H9 (cell line): ENCODE measurements around the gene FNDC4. TPM values are rescaled to one million over a fixed set of nuclear protein-coding genes. Genes with fewer than 3 reads are reported as not detected.
A peak's percentile ranks its signal among the peaks of the same experiment; 100 is the strongest.

Experiments
- DNase-seq: peaks from one replicate; pipeline ENCODE4 v3.0.0-alpha.2; 2017
- H2AFZ ChIP-seq: one replicate; pipeline ENCODE4 v1.6.1; 2013; ENCODE audit warnings: mild to moderate bottlenecking, low read length, control low read depth, moderate library complexity
- H2AK5ac ChIP-seq: 2 replicates; pipeline ENCODE4 v1.6.1; 2013; ENCODE audit warnings: low read length, control low read depth, mixed read lengths; ENCODE audit not compliant: insufficient read length
- H2BK120ac ChIP-seq: one replicate; pipeline ENCODE4 v1.6.1; 2013; ENCODE audit warnings: low read depth, mild to moderate bottlenecking, low read length, control low read depth, inconsistent platforms; ENCODE audit not compliant: poor library complexity, severe bottlenecking
- H2BK12ac ChIP-seq: 2 replicates; pipeline ENCODE4 v1.6.1; 2013; ENCODE audit warnings: low read length, control low read depth, mixed read lengths, low read depth; ENCODE audit not compliant: insufficient read length
- H2BK15ac ChIP-seq: 2 replicates; pipeline ENCODE4 v1.6.1; 2013; ENCODE audit warnings: low read depth, low read length, control low read depth
- H2BK20ac ChIP-seq: one replicate; pipeline ENCODE4 v1.6.1; 2013; ENCODE audit warnings: low read depth, mild to moderate bottlenecking, low read length, control low read depth, inconsistent platforms; ENCODE audit not compliant: poor library complexity, severe bottlenecking
- H2BK5ac ChIP-seq: 2 replicates; pipeline ENCODE4 v1.6.1; 2013; ENCODE audit warnings: low read length, control low read depth, mixed read lengths; ENCODE audit not compliant: insufficient read length
- H3K14ac ChIP-seq: 2 replicates; pipeline ENCODE4 v1.6.1; 2013; ENCODE audit warnings: low read length, control low read depth; ENCODE audit not compliant: insufficient read depth
- H3K18ac ChIP-seq: 2 replicates; pipeline ENCODE4 v1.6.1; 2013; ENCODE audit warnings: low read depth, mild to moderate bottlenecking, mixed read lengths, low read length, control low read depth; ENCODE audit not compliant: insufficient read length
- H3K23ac ChIP-seq: 2 replicates; pipeline ENCODE4 v1.6.1; 2013; ENCODE audit warnings: low read length, control low read depth, mixed read lengths, low read depth; ENCODE audit not compliant: insufficient read length
- H3K23me2 ChIP-seq: 2 replicates; pipeline ENCODE4 v1.6.1; 2013; ENCODE audit warnings: low read depth, mild to moderate bottlenecking, mixed read lengths, low read length, control low read depth; ENCODE audit not compliant: insufficient read length, poor library complexity, severe bottlenecking
- H3K27ac ChIP-seq: 2 replicates; pipeline ENCODE4 v1.5.1; 2013; ENCODE audit warnings: low read length, control low read depth, mixed read lengths, low read depth; ENCODE audit not compliant: insufficient read length
- H3K27me3 ChIP-seq: 2 replicates; pipeline ENCODE4 v1.6.1; 2013; ENCODE audit warnings: low read length, control low read depth, inconsistent platforms; ENCODE audit not compliant: insufficient read depth
- H3K4ac ChIP-seq: 2 replicates; pipeline ENCODE4 v1.6.1; 2013; ENCODE audit warnings: low read depth, mild to moderate bottlenecking, control low read depth, inconsistent platforms, low read length, moderate library complexity
- H3K4me1 ChIP-seq: 2 replicates; pipeline ENCODE4 v1.6.1; 2013; ENCODE audit warnings: low read length, control low read depth, inconsistent platforms; ENCODE audit not compliant: insufficient read depth
- H3K4me2 ChIP-seq: 2 replicates; pipeline ENCODE4 v1.6.1; 2013; ENCODE audit warnings: low read length, control low read depth, mixed read lengths; ENCODE audit not compliant: insufficient read length, insufficient read depth
- H3K56ac ChIP-seq: 2 replicates; pipeline ENCODE4 v1.6.1; 2013; ENCODE audit warnings: low read depth, mild to moderate bottlenecking, mixed read lengths, low read length, control low read depth; ENCODE audit not compliant: insufficient read length
- H3K79me1 ChIP-seq: 2 replicates; pipeline ENCODE4 v1.6.1; 2013; ENCODE audit warnings: low read depth, mild to moderate bottlenecking, moderate library complexity, low read length, control low read depth, inconsistent platforms; ENCODE audit not compliant: insufficient read depth, poor library complexity, severe bottlenecking
- H3K79me2 ChIP-seq: 2 replicates; pipeline ENCODE4 v1.6.1; 2013; ENCODE audit warnings: low read length, control low read depth, inconsistent platforms; ENCODE audit not compliant: insufficient read depth
- H3K9ac ChIP-seq: 2 replicates; pipeline ENCODE4 v1.6.1; 2013; ENCODE audit warnings: low read length, control low read depth, mixed read lengths; ENCODE audit not compliant: insufficient read length; ENCODE audit errors: extremely low read depth
- H3K9me3 ChIP-seq: one replicate; pipeline ENCODE4 v1.6.1; 2013; ENCODE audit warnings: low read depth, low read length, inconsistent platforms; ENCODE audit not compliant: control insufficient read depth
- H3T11ph ChIP-seq: one replicate; pipeline ENCODE4 v1.6.1; 2013; ENCODE audit warnings: mild to moderate bottlenecking, low read length, control low read depth, inconsistent platforms
- H4K20me1 ChIP-seq: one replicate; pipeline ENCODE4 v1.6.1; 2013; ENCODE audit not compliant: control insufficient read depth, insufficient read length, insufficient read depth
- H4K5ac ChIP-seq: 2 replicates; pipeline ENCODE4 v1.6.1; 2013; ENCODE audit warnings: low read depth, mild to moderate bottlenecking, mixed read lengths, low read length, control low read depth; ENCODE audit not compliant: insufficient read length
- H4K8ac ChIP-seq: replicated peaks from 2 replicates; pipeline ENCODE4 v1.6.1; 2013; ENCODE audit warnings: low read length, control low read depth, mixed read lengths, low read depth; ENCODE audit not compliant: insufficient read length
- H4K91ac ChIP-seq: 2 replicates; pipeline ENCODE4 v1.6.1; 2013; ENCODE audit warnings: low read depth, mild to moderate bottlenecking, moderate library complexity, mixed read lengths, low read length, control low read depth; ENCODE audit not compliant: insufficient read length
- H3K27ac Mint-ChIP-seq, 3 experiments: 2 replicates in 2 of 3; 3 replicates in 1 of 3; pipeline ENCODE4 v1.8.0; 2020 to 2021; ENCODE audit warnings: mixed read lengths in 3 of 3, mild to moderate bottlenecking in 1 of 3, moderate library complexity in 1 of 3
- H3K27me3 Mint-ChIP-seq: 2 replicates; pipeline ENCODE4 v1.8.0; 2021; ENCODE audit warnings: low read depth, mild to moderate bottlenecking, moderate library complexity, mixed read lengths
- H3K36me3 Mint-ChIP-seq, 3 experiments: 2 replicates in 2 of 3; 3 replicates in 1 of 3; pipeline ENCODE4 v1.8.0; 2020 to 2021; ENCODE audit warnings: low read depth in 3 of 3, mixed read lengths in 3 of 3; ENCODE audit not compliant: insufficient read depth in 1 of 3
- H3K4me1 Mint-ChIP-seq, 2 experiments: 2 replicates each; pipeline ENCODE4 v1.8.0; 2020; ENCODE audit warnings: mixed read lengths in 2 of 2
- H3K4me3 Mint-ChIP-seq, 2 experiments: 2 replicates in 1 of 2; 3 replicates in 1 of 2; pipeline ENCODE4 v1.8.0; 2020 to 2021; ENCODE audit warnings: mild to moderate bottlenecking in 2 of 2, mixed read lengths in 2 of 2, moderate library complexity in 1 of 2
- H3K9me3 Mint-ChIP-seq, 2 experiments: 2 replicates in 1 of 2; 3 replicates in 1 of 2; pipeline ENCODE4 v1.8.0; 2020; ENCODE audit warnings: mild to moderate bottlenecking in 2 of 2, mixed read lengths in 2 of 2, moderate library complexity in 1 of 2
- CTCF ChIP-seq: fragments of 200-600 bp; sonication (generic); conservative IDR thresholded peaks from 3 replicates; pipeline ENCODE4 v1.8.0; 2021; ENCODE audit warnings: antibody characterized with exemption, mild to moderate bottlenecking
- whole genome bisulfite sequencing: extraction: QIAGEN DNeasy Blood & Tissue Kit; methylation state at CpG from one replicate; pipeline ENCODE4 v1.1.7; 2013; ENCODE audit warnings: missing lambda C conversion rate, low lambda C conversion rate, mixed read lengths; ENCODE audit not compliant: insufficient read length; ENCODE audit errors: extremely low coverage; 5-methylcytosine and 5-hydroxymethylcytosine counted together
- long read RNA-seq: library from polyadenylated mRNA; unstranded; transcript quantifications from one replicate; pipeline ENCODE4 v2.0.0, GENCODE V29; 2020
- total RNA-seq: library from RNA; stranded (reverse); gene quantifications from 2 replicates; pipeline ENCODE4 v1.2.1, GENCODE V29; 2021

Gene FNDC4
- 21.1 and 21.5 TPM in 2 replicates for total RNA-seq
- long read RNA-seq, partial matches to known transcripts, result 3 of 5 reads
- long read RNA-seq, other reads (novel, unspliced or antisense), result 0 of 5 reads

- H3K4me3 Mint-ChIP-seq, result peak within 1 kb of the TSS; percentile 88 to 94
- H3K27me3 ChIP-seq, result no peaks in the 10 kb centered on the region; the same call in 1 of the 2 replicates
These were observed at the start of gene FNDC4 for GRCh38 chr2:27494944-27495554. Gene FNDC4 (minus strand): TSS chr2:27495200. CDS start chr2:27494679, 521 bp downstream.

More at GRCh38 chr2:27494944-27495554, at the start of gene FNDC4:
- H3K27ac Mint-ChIP-seq, result 0 out of 7 replicates have a peak within 1 kb of the TSS, but pooled peaks of 1 of the 3 experiments have one; percentile 62
- Histone ChIP-seq H4K20me1 (no peaks in the 10 kb centered on the region), H2BK120ac (no peak within 1 kb of the TSS), H3K27ac (no peak within 1 kb of the TSS), H4K5ac (no peak within 1 kb of the TSS), H2BK5ac (no peak within 1 kb of the TSS), H3K14ac (no peak within 1 kb of the TSS; the same call in 1 of the 2 replicates), H2AFZ (peak within 1 kb of the TSS; percentile 60), H3K23me2 (peaks cover 6% of the 10 kb centered on the region), H2AK5ac (no peak within 1 kb of the TSS), H3K23ac (no peak within 1 kb of the TSS), H3K4ac (no peak within 1 kb of the TSS), H3K79me2 (no peaks in the 10 kb centered on the region), H2BK15ac (no peak within 1 kb of the TSS), H3K4me2 (peak within 1 kb of the TSS; percentile 76), H3K56ac (no peak within 1 kb of the TSS), H4K8ac (no peak within 1 kb of the TSS), H3K79me1 (no peaks in the 10 kb centered on the region), H3K18ac (peak within 1 kb of the TSS; percentile 58), H4K91ac (no peak within 1 kb of the TSS), H3K9me3 (no peaks in the 10 kb centered on the region), H2BK12ac (no peak within 1 kb of the TSS), H3T11ph (no peak within 1 kb of the TSS), H3K4me1 (no peaks in the 10 kb centered on the region; the same call in 1 of the 2 replicates), H2BK20ac (no peak within 1 kb of the TSS), H3K9ac (peak within 1 kb of the TSS; percentile 55)
- H3K9me3 Mint-ChIP-seq, result no peaks in the 10 kb centered on the region
- H3K4me1 Mint-ChIP-seq, result peaks cover 23 to 25% of the 10 kb centered on the region in 2 experiments
- TF ChIP-seq CTCF, result no peak
- no CpG with 5 or more reads among the region's 70 CpGs for WGBS
- H3K36me3 Mint-ChIP-seq, result peaks cover 2 to 16% (median 10%) of the 10 kb centered on the region in 3 experiments
- peaks cover 50% of the 10 kb centered on the region for H3K27me3 Mint-ChIP-seq
- peak; percentile 58 for DNase-seq
